Measurements from ENCODE around the gene XPNPEP3.

The XPNPEP3 gene

DNA sequence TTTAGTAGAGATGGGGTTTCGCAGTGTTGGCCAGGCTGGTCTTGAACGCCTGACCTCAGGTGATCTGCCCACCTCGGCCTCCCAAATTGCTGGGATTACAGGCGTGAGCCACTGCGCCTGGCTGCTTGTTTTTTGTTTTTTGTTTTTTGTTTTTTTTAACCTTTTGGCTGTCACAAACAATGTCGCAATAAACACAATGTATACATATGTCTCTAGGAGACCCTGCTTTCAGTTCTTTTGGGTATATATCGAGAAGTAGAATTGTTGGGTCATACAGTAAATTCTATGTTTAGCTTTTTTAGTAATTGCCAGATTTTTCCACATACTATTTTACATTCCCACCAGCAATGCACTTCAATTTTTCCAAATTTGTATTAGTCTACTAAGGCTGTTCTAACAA, 122.2 kb downstream of the XPNPEP3 start (continued):
- TF ChIP-seq, protein P1, sequence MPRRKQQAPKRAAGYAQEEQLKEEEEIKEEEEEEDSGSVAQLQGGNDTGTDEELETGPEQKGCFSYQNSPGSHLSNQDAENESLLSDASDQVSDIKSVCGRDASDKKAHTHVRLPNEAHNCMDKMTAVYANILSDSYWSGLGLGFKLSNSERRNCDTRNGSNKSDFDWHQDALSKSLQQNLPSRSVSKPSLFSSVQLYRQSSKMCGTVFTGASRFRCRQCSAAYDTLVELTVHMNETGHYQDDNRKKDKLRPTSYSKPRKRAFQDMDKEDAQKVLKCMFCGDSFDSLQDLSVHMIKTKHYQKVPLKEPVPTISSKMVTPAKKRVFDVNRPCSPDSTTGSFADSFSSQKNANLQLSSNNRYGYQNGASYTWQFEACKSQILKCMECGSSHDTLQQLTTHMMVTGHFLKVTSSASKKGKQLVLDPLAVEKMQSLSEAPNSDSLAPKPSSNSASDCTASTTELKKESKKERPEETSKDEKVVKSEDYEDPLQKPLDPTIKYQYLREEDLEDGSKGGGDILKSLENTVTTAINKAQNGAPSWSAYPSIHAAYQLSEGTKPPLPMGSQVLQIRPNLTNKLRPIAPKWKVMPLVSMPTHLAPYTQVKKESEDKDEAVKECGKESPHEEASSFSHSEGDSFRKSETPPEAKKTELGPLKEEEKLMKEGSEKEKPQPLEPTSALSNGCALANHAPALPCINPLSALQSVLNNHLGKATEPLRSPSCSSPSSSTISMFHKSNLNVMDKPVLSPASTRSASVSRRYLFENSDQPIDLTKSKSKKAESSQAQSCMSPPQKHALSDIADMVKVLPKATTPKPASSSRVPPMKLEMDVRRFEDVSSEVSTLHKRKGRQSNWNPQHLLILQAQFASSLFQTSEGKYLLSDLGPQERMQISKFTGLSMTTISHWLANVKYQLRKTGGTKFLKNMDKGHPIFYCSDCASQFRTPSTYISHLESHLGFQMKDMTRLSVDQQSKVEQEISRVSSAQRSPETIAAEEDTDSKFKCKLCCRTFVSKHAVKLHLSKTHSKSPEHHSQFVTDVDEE (CRISPR knock-in tag; IDR thresholded peaks at IDR 0.05), result no peak
- no peak for TF ChIP-seq ESRRG (CRISPR knock-in tag; IDR thresholded peaks at IDR 0.05)
- TF ChIP-seq, protein P2, sequence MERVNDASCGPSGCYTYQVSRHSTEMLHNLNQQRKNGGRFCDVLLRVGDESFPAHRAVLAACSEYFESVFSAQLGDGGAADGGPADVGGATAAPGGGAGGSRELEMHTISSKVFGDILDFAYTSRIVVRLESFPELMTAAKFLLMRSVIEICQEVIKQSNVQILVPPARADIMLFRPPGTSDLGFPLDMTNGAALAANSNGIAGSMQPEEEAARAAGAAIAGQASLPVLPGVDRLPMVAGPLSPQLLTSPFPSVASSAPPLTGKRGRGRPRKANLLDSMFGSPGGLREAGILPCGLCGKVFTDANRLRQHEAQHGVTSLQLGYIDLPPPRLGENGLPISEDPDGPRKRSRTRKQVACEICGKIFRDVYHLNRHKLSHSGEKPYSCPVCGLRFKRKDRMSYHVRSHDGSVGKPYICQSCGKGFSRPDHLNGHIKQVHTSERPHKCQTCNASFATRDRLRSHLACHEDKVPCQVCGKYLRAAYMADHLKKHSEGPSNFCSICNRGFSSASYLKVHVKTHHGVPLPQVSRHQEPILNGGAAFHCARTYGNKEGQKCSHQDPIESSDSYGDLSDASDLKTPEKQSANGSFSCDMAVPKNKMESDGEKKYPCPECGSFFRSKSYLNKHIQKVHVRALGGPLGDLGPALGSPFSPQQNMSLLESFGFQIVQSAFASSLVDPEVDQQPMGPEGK (CRISPR knock-in tag; IDR thresholded peaks at IDR 0.05; ENCODE audit: borderline replicate concordance), result no peak

DNA sequence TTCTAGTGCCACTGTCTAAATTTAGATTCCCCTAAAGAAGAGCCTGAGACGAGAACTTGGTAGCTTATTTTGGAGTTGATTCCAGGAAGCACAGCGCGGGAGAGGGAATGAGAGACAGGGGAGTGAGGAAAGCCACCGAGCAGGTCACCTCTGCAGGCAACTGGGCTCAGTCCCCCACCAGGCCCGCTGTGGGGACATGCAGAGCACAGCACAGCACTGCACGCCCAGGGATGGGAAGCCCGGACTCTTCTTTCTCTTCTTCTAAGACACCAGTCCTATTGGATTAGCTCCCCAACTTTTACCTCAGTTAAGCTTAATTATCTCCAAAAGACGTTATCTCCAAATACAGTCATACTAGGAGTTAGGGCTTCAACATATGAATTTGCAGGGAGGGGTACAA, 122.9 kb downstream of the XPNPEP3 start:
- TF ChIP-seq SNAI2 (CRISPR knock-in tag; IDR thresholded peaks at IDR 0.05) (no peak), TOX (CRISPR knock-in tag; IDR thresholded peaks at IDR 0.05; ENCODE audit: borderline replicate concordance) (no peak), ZFP3 (CRISPR knock-in tag; IDR thresholded peaks at IDR 0.05) (no peak), ZFP30 (CRISPR knock-in tag; IDR thresholded peaks at IDR 0.05) (no peak)

More for the DNA sequence above, 122.9 kb downstream of the XPNPEP3 start:
- no peak for ATAC-seq
